ENCODE measurements around the gene SLC12A3.

Gene SLC12A3

GRCh38 chr16:56944954-56945839 lies 80.2 kb downstream of the SLC12A3 start:
- ATAC-seq (replicated peaks) (no peak), DNase-seq (no peak)
- H3K4me1 Mint-ChIP-seq (ENCODE audit: low read depth in 2 of 2), result peaks cover 15 to 16% of the 10 kb centered on the region in 2 donors
- H3K4me3 Mint-ChIP-seq, result no peak overlapping the region
- H3K27ac Mint-ChIP-seq, result peak overlapping the region; percentile 28 to 35
- no peaks in the 10 kb centered on the region for H3K27me3 Mint-ChIP-seq
- H3K9me3 Mint-ChIP-seq, result no peaks in the 10 kb centered on the region
- peaks cover 66% of the 10 kb centered on the region for H3K36me3 Mint-ChIP-seq (ENCODE audit: insufficient read depth)

- H3K9me3 Mint-ChIP-seq, result no peaks in the 10 kb centered on the region
- DNase-seq (no peak), ATAC-seq (replicated peaks) (no peak)
- H3K4me1 Mint-ChIP-seq (ENCODE audit: low read depth in 2 of 2), result peaks cover 19 to 22% of the 10 kb centered on the region in 2 donors
- peak overlapping the region in 1 of 2 donors; percentile 42 for H3K27ac Mint-ChIP-seq
- H3K27me3 Mint-ChIP-seq, result no peaks in the 10 kb centered on the region
- no peak overlapping the region for H3K4me3 Mint-ChIP-seq
- peaks cover 59% of the 10 kb centered on the region for H3K36me3 Mint-ChIP-seq (ENCODE audit: insufficient read depth)
Measured at GRCh38 chr16:56945847-56946527, 81.0 kb downstream of the SLC12A3 start.

GRCh38 chr16:56946767-56947603 lies 82.0 kb downstream of the SLC12A3 start:
- Mint-ChIP-seq H3K4me1 (ENCODE audit: low read depth in 2 of 2) (peaks cover 23 to 27% of the 10 kb centered on the region in 2 donors), H3K36me3 (ENCODE audit: insufficient read depth) (peaks cover 49% of the 10 kb centered on the region), H3K9me3 (no peaks in the 10 kb centered on the region), H3K4me3 (no peak overlapping the region), H3K27ac (peak overlapping the region; percentile 22 to 42), H3K27me3 (no peaks in the 10 kb centered on the region)
- ATAC-seq (replicated peaks), result no peak
- DNase-seq, result no peak

GRCh38 chr16:56947604-56947995 lies 82.6 kb downstream of the SLC12A3 start:
- peak overlapping the region; percentile 22 to 42 for H3K27ac Mint-ChIP-seq
- no peaks in the 10 kb centered on the region for H3K9me3 Mint-ChIP-seq
- H3K36me3 Mint-ChIP-seq (ENCODE audit: insufficient read depth), result peaks cover 42% of the 10 kb centered on the region
- ATAC-seq (replicated peaks) (no peak), DNase-seq (no peak)
- H3K4me3 Mint-ChIP-seq, result no peak overlapping the region
- peaks cover 23 to 27% of the 10 kb centered on the region in 2 donors for H3K4me1 Mint-ChIP-seq (ENCODE audit: low read depth in 2 of 2)
- no peaks in the 10 kb centered on the region for H3K27me3 Mint-ChIP-seq

- no peaks in the 10 kb centered on the region for H3K9me3 Mint-ChIP-seq
- H3K27me3 Mint-ChIP-seq, result no peaks in the 10 kb centered on the region
- peaks cover 36% of the 10 kb centered on the region for H3K36me3 Mint-ChIP-seq (ENCODE audit: insufficient read depth)
- H3K4me1 Mint-ChIP-seq (ENCODE audit: low read depth in 2 of 2), result peaks cover 18 to 24% of the 10 kb centered on the region in 2 donors
- ATAC-seq (replicated peaks) (no peak), DNase-seq (no peak)
- H3K4me3 Mint-ChIP-seq, result no peak overlapping the region
- H3K27ac Mint-ChIP-seq, result no peak overlapping the region
Measured at GRCh38 chr16:56948234-56948633, 83.2 kb downstream of the SLC12A3 start.

- no peaks in the 10 kb centered on the region for H3K27me3 Mint-ChIP-seq
- peak overlapping the region in 1 of 2 donors; percentile 34 for H3K27ac Mint-ChIP-seq
- H3K9me3 Mint-ChIP-seq, result no peaks in the 10 kb centered on the region
- H3K36me3 Mint-ChIP-seq (ENCODE audit: insufficient read depth), result peaks cover 18% of the 10 kb centered on the region
- DNase-seq (no peak), ATAC-seq (replicated peaks) (no peak)
- H3K4me3 Mint-ChIP-seq, result no peak overlapping the region
- peaks cover 18 to 21% of the 10 kb centered on the region in 2 donors for H3K4me1 Mint-ChIP-seq (ENCODE audit: low read depth in 2 of 2)
Measured at GRCh38 chr16:56950051-56950450, 85.0 kb downstream of the SLC12A3 start.

- H3K27me3 Mint-ChIP-seq, result no peaks in the 10 kb centered on the region
- peak overlapping the region in 1 of 2 donors; percentile 34 for H3K27ac Mint-ChIP-seq
- H3K36me3 Mint-ChIP-seq (ENCODE audit: insufficient read depth), result peaks cover 14% of the 10 kb centered on the region
- no peak overlapping the region for H3K4me3 Mint-ChIP-seq
- ATAC-seq (replicated peaks) (no peak), DNase-seq (no peak)
- H3K9me3 Mint-ChIP-seq, result no peaks in the 10 kb centered on the region
- H3K4me1 Mint-ChIP-seq (ENCODE audit: low read depth in 2 of 2), result peaks cover 18 to 21% of the 10 kb centered on the region in 2 donors
Measured at GRCh38 chr16:56950455-56950854, 85.4 kb downstream of the SLC12A3 start.

GRCh38 chr16:56950881-56951771 lies 86.1 kb downstream of the SLC12A3 start:
- peak; percentile 27 to 41 (median 35) for DNase-seq
- Mint-ChIP-seq H3K36me3 (ENCODE audit: insufficient read depth) (peaks cover 8% of the 10 kb centered on the region), H3K27ac (peak overlapping the region; percentile 32 to 34), H3K4me1 (ENCODE audit: low read depth in 2 of 2) (peaks cover 18 to 21% of the 10 kb centered on the region in 2 donors), H3K27me3 (no peaks in the 10 kb centered on the region), H3K4me3 (no peak overlapping the region), H3K9me3 (no peaks in the 10 kb centered on the region)
- ATAC-seq (replicated peaks), result peak; percentile 85

GRCh38 chr16:56953006-56953405 lies 88.0 kb downstream of the SLC12A3 start:
- H3K4me3 Mint-ChIP-seq, result no peak overlapping the region
- no peaks in the 10 kb centered on the region for H3K27me3 Mint-ChIP-seq
- DNase-seq, result no peak
- peaks cover 1% of the 10 kb centered on the region for H3K36me3 Mint-ChIP-seq (ENCODE audit: insufficient read depth)
- no peak overlapping the region for H3K27ac Mint-ChIP-seq
- H3K9me3 Mint-ChIP-seq, result no peaks in the 10 kb centered on the region
- H3K4me1 Mint-ChIP-seq (ENCODE audit: low read depth in 2 of 2), result peaks cover 15% of the 10 kb centered on the region in 2 donors
- no peak for ATAC-seq (replicated peaks)

GRCh38 chr16:56956076-56956475 lies 91.1 kb downstream of the SLC12A3 start:
- ATAC-seq (replicated peaks) (no peak), DNase-seq (no peak)
- Mint-ChIP-seq H3K4me3 (no peak overlapping the region), H3K27ac (no peak overlapping the region), H3K9me3 (no peaks in the 10 kb centered on the region), H3K36me3 (ENCODE audit: insufficient read depth) (no peaks in the 10 kb centered on the region), H3K4me1 (ENCODE audit: low read depth in 2 of 2) (peaks cover 4 to 5% of the 10 kb centered on the region in 2 donors), H3K27me3 (no peaks in the 10 kb centered on the region)

GRCh38 chr16:56956756-56957155 lies 91.7 kb downstream of the SLC12A3 start:
- no peak for ATAC-seq (replicated peaks)
- Mint-ChIP-seq H3K27ac (no peak overlapping the region), H3K27me3 (no peaks in the 10 kb centered on the region), H3K9me3 (no peaks in the 10 kb centered on the region), H3K4me1 (ENCODE audit: low read depth in 2 of 2) (no peaks in the 10 kb centered on the region), H3K36me3 (ENCODE audit: insufficient read depth) (no peaks in the 10 kb centered on the region), H3K4me3 (no peak overlapping the region)
- DNase-seq, result no peak

- Mint-ChIP-seq H3K27ac (no peak overlapping the region), H3K36me3 (ENCODE audit: insufficient read depth) (no peaks in the 10 kb centered on the region), H3K4me1 (ENCODE audit: low read depth in 2 of 2) (peaks cover 10 to 14% of the 10 kb centered on the region in 2 donors), H3K9me3 (no peaks in the 10 kb centered on the region), H3K4me3 (no peak overlapping the region), H3K27me3 (no peaks in the 10 kb centered on the region)
- ATAC-seq (replicated peaks), result no peak
- no peak for DNase-seq
Measured at GRCh38 chr16:56960681-56961281, 95.8 kb downstream of the SLC12A3 start.
